Activated CD4-positive, alpha-beta memory T cell treated with anti-CD3 and anti-CD28 coated beads for 36 hours (primary cell): Measurements from ENCODE around the gene PRMT3. TPM values are rescaled to one million over a fixed set of nuclear protein-coding genes. Genes with fewer than 3 reads are reported as not detected.
"Not testable (repeated sequence)": the region's sequence is repeated elsewhere in the genome, so short reads cannot be mapped to it uniquely, and the experiment has no call there.

Experiments
- CTCF ChIA-PET: fragments of 350-600 bp; sonication (Branson Sonifier 250); formaldehyde crosslinking; loops from one replicate; lab custom pipeline; 2021; ENCODE audit warnings: antibody characterized with exemption, inconsistent platforms; lab: Charles Lee
- POLR2A ChIA-PET: fragments of 350-600 bp; sonication (Branson Sonifier 250); formaldehyde crosslinking; loops from one replicate; lab custom pipeline; 2021; ENCODE audit warnings: antibody characterized with exemption; lab: Charles Lee
- DNase-seq: peaks from one replicate; pipeline ENCODE4 v3.0.0-alpha.2; 2020
- H3K27ac Mint-ChIP-seq: one replicate; pipeline ENCODE4 v1.8.0; 2021; ENCODE audit warnings: mixed read lengths
- H3K27me3 Mint-ChIP-seq: one replicate; pipeline ENCODE4 v1.8.0; 2021; ENCODE audit warnings: mixed read lengths
- H3K36me3 Mint-ChIP-seq: one replicate; pipeline ENCODE4 v1.8.0; 2021; ENCODE audit warnings: mixed read lengths
- H3K4me1 Mint-ChIP-seq: one replicate; pipeline ENCODE4 v1.8.0; 2021; ENCODE audit warnings: low read depth, mixed read lengths
- H3K4me3 Mint-ChIP-seq: one replicate; pipeline ENCODE4 v1.8.0; 2021; ENCODE audit warnings: mild to moderate bottlenecking, mixed read lengths
- H3K9me3 Mint-ChIP-seq: one replicate; pipeline ENCODE4 v1.8.0; 2021; ENCODE audit warnings: mixed read lengths
- intact Hi-C: fragments of 100-400 bp; cut with micrococcal nuclease; formaldehyde crosslinking; loops from one replicate; pipeline ENCODE4 v1.15.1; 2023
- total RNA-seq, 2 experiments: library from RNA; stranded (reverse); gene quantifications; one replicate each; pipeline ENCODE4 v1.2.3, GENCODE V29; 2021

The PRMT3 gene
- total RNA-seq, 2 experiments from 2014 or later = 31.2 to 33.2 TPM

DNA sequence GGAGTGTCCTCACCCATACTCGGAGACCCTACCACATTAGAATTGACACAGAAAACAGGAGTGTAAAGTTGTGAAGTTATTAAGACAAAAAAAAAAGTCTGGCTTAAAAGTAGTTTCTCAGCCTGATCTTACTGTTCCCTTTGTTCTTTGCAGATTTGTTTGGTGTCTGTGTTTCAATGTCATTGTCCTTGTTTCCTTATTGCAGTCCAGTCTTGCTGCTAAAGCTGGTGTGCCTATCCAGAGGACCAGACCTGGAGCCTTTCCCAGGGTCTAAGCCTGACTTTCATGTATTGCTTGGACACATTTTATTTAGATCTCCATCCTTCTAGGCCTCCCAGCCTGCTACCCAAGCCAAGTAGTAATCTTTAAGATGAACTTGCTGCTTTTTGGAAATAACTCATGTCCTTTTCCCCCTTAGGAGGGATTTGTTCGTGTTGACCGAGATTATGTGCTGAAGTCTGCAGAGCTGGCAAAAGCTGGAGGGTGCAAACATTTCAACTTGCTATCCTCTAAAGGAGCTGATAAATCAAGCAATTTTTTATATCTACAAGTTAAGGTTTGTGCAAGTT lies 11.3 kb upstream of the PRMT3 start:
- POLR2A ChIA-PET = no interaction called here

DNA sequence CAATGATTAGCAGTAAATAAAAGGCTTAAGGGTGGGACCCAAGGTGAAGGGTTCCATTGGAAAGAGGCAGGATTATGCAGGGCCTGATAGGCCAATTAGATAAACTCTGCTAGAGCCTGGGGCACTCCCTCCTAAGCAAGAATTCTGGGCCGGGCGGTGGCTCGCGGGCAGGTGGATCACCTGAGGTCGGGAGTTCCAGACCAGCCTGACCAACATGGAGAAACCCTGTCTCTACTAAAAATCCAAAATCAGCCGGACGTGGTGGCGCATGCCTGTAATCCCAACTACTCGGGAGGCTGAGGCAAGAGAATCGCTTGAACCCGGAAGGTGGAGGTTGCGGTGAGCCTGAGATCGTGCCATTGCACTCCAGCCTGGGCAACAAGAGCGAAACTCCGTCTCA lies 1.5 kb upstream of the PRMT3 start:
- ChIA-PET CTCF (interaction anchor here (1.0 kb wide), 1 partner anchor 7 kb away, joined by 3 read pairs; no protein-coding TSS in a partner anchor), POLR2A (interaction anchor here (1.4 kb wide), 1 partner anchor 17 kb away, joined by 4 read pairs; no protein-coding TSS in a partner anchor)
- Mint-ChIP-seq H3K4me3 (peak overlapping the region; percentile 96), H3K36me3 (peaks cover 13% of the 10 kb centered on the region), H3K27ac (peak overlapping the region; percentile 74), H3K4me1 (peaks cover 17% of the 10 kb centered on the region)
- not testable (repeated sequence) for DNase-seq, H3K27me3 Mint-ChIP-seq, H3K9me3 Mint-ChIP-seq
- intact Hi-C loops = loop anchor here (2.0 kb wide), 1 partner anchor 225 kb away; no protein-coding TSS in a partner anchor

More for the DNA sequence above, 11.3 kb upstream of the PRMT3 start:
- no peak overlapping the region for H3K27ac Mint-ChIP-seq
- DNase-seq = no peak
- no peaks in the 10 kb centered on the region for H3K9me3 Mint-ChIP-seq
- CTCF ChIA-PET = no interaction called here
- no peaks in the 10 kb centered on the region for H3K27me3 Mint-ChIP-seq
- peaks cover 14% of the 10 kb centered on the region for H3K4me1 Mint-ChIP-seq
- H3K36me3 Mint-ChIP-seq = peaks cover 44% of the 10 kb centered on the region
- H3K4me3 Mint-ChIP-seq = no peak overlapping the region
- intact Hi-C loops = no loop called here

DNA sequence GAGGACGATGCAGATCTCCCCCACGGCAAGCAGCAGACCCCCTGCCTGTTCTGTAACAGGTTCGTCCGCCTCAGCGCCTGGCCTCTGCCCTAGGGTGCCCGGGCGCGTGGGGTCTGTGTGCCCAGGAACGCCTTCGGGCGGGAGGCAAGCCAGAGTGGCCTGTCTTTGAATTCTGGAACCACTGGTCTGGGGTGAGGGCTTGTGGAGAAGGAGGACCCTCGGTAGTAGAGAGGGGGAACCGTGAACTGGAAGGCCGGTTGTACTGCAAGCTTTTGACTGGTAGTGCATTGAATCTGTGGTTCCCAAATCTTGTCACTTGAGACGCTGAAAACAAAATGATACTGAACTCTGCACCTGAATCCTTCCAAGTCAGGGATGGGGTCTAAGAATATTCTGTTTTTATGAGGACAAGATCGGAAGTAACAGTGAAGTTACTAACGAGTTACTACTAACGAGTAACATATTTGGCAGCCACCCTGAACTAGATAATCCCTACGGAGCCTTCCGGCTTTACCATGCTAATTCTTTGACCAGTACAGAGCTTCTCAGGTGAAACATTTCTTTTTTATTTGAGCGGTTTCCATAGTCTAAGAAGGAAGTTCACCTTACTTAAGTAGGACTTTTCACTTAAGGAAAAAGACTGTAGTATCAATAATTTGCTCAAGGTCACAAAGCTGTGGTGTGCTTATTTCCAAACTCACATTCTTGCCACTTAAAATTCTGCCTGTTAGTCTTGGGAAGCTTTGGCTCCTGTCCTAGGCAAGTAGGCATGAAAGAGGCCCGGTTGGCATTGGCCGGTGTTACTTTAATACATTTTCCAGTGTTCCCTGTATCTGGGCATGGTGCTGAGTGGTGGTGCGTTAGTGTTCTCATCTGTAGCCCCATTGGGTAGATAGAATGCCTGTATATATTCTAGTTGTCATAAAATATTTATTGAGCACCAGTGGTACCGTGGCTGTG lies 860 bp downstream of the PRMT3 start:
- H3K9me3 Mint-ChIP-seq = no peaks in the 10 kb centered on the region
- no peak for DNase-seq
- peaks cover 20% of the 10 kb centered on the region for H3K4me1 Mint-ChIP-seq
- peak overlapping the region; percentile 96 for H3K4me3 Mint-ChIP-seq
- ChIA-PET POLR2A (interaction anchor here (1.0 to 1.3 kb wide), 2 partner anchors 9 to 24 kb away, joined by 4 read pairs; no protein-coding TSS in a partner anchor), CTCF (interaction anchor here (2.4 kb wide), 1 partner anchor 9 kb away, joined by 11 read pairs; no protein-coding TSS in a partner anchor)
- intact Hi-C loops = no loop called here
- no peaks in the 10 kb centered on the region for H3K27me3 Mint-ChIP-seq
- peaks cover 23% of the 10 kb centered on the region for H3K36me3 Mint-ChIP-seq
- H3K27ac Mint-ChIP-seq = peak overlapping the region; percentile 99

DNA sequence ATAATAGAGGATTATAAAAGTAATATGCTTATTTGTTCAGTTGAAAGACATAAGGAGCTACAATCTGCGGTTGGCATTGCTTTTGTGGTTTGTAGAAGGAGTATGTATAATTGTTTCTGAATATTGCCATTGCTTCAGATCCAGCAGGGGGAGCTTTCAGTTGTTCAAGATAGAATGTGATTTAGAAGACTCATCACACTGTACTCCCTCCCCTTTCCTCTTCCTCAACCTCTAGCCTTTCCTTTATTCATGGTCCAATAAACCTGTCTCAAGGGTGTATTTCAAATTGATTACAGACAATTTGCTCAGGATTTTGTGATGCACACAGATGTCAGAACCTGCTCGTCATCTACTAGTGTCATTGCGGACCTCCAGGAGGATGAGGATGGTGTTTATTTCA lies 9.8 kb downstream of the PRMT3 start:
- H3K36me3 Mint-ChIP-seq = peaks cover 40% of the 10 kb centered on the region
- no peaks in the 10 kb centered on the region for H3K9me3 Mint-ChIP-seq
- no peaks in the 10 kb centered on the region for H3K27me3 Mint-ChIP-seq
- no peak for DNase-seq
- no peak overlapping the region for H3K4me3 Mint-ChIP-seq
- ChIA-PET POLR2A (interaction anchor here (1.3 kb wide), 1 partner anchor 9 kb away, joined by 4 read pairs; no protein-coding TSS in a partner anchor), CTCF (interaction anchor here (0.7 to 2.3 kb wide), 12 partner anchors 8 to 212 kb away, joined by 3 to 15 read pairs (median 4); no protein-coding TSS in a partner anchor)
- intact Hi-C loops = loop anchor here (1.0 to 2.0 kb wide), 2 partner anchors 46 to 213 kb away; no protein-coding TSS in a partner anchor
- no peak overlapping the region for H3K27ac Mint-ChIP-seq
- peaks cover 19% of the 10 kb centered on the region for H3K4me1 Mint-ChIP-seq

DNA sequence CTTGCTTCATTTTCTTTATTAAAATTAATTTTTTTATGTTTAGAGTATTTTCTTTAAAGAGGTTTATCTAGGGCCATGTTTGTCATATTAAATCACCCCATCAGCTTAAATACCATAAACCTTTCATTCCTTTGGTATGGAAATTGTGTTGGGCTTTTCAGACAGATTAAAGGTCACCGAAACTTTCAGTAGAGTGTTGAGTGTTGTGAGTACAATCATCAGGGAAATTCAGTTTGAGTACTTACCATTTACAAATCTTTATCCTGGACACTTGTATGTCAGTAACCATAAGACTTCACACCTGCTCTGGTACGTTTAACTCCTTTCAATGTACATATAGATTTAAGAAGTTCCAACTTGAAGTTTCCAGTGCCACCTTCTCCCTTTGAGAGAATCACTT lies 12.0 kb downstream of the PRMT3 start:
- ChIA-PET POLR2A (no interaction called here), CTCF (no interaction called here)
- no peak for DNase-seq
- H3K27me3 Mint-ChIP-seq = no peaks in the 10 kb centered on the region
- no peaks in the 10 kb centered on the region for H3K9me3 Mint-ChIP-seq
- H3K36me3 Mint-ChIP-seq = peaks cover 38% of the 10 kb centered on the region
- intact Hi-C loops = no loop called here
- no peak overlapping the region for H3K4me3 Mint-ChIP-seq
- peaks cover 16% of the 10 kb centered on the region for H3K4me1 Mint-ChIP-seq
- no peak overlapping the region for H3K27ac Mint-ChIP-seq

DNA sequence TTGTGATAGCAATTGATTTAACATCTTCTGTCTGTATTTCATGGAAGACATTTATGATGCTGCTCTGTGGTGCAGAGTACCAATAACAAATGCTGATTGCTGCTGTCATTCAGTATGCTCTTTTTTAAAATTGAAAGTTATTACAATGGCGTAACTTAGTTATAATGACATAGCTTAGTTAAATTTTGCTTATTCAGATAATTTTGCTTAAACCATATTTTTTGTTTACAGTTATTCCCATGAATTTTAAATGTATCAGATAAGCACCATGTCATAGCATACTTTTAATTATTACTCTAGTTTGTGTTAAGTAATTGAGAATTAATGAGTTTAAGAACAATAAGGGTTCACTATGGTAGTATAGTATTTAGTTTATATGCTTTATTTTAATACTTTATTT lies 15.5 kb downstream of the PRMT3 start:
- no peak overlapping the region for H3K27ac Mint-ChIP-seq
- intact Hi-C loops = no loop called here
- no peaks in the 10 kb centered on the region for H3K27me3 Mint-ChIP-seq

DNA sequence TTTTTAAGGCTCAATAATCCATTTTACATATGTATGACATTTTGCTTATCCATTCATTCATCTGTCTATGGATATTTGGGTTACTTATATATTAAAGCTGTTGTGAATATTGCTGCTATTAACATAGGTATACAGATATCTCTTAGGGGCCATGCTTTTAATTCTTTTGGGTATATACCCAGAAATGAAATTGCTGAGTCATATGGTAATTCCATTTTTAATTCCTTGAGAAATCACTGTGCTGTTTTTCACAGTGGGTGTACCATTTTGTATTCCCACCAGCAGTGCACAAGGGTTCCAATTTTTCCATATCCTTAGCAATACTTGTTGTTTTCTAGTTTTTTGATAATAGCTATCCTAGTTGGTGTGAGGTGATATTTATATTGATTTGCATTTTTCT lies 19.0 kb downstream of the PRMT3 start:
- Mint-ChIP-seq H3K9me3 (no peaks in the 10 kb centered on the region), H3K4me1 (peaks cover 4% of the 10 kb centered on the region), H3K36me3 (peaks cover 44% of the 10 kb centered on the region), H3K27ac (no peak overlapping the region), H3K4me3 (no peak overlapping the region), H3K27me3 (no peaks in the 10 kb centered on the region)
- intact Hi-C loops = no loop called here
- ChIA-PET CTCF (no interaction called here), POLR2A (no interaction called here)
- DNase-seq = no peak

More for the DNA sequence above, 15.5 kb downstream of the PRMT3 start:
- no peaks in the 10 kb centered on the region for H3K9me3 Mint-ChIP-seq
- CTCF ChIA-PET = interaction anchor here (1.2 kb wide), 2 partner anchors 48 to 275 kb away, joined by 3 to 4 read pairs; no protein-coding TSS in a partner anchor
- POLR2A ChIA-PET = no interaction called here
- peaks cover 45% of the 10 kb centered on the region for H3K36me3 Mint-ChIP-seq
- no peak for DNase-seq
- no peak overlapping the region for H3K4me3 Mint-ChIP-seq
- peaks cover 8% of the 10 kb centered on the region for H3K4me1 Mint-ChIP-seq

DNA sequence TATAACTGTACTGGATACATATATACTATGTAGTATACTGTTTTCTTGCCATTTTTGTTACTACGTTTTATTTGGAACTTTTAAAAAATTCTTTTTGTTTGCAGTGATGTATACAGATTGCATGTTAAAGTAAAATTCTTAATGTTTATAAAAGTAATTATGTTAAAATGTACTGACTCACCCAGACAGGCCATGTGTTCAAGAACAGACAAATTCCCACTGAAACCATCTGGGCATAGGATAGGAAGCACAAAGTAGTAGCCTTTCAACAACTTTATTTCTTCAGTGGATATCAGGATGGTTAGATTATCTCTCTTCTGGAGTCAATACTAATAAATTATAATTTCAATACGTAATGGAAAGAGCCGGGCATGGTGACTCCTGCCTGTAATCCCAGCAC lies 19.8 kb downstream of the PRMT3 start:
- H3K9me3 Mint-ChIP-seq = no peaks in the 10 kb centered on the region
- H3K4me1 Mint-ChIP-seq = peaks cover 4% of the 10 kb centered on the region
- no peak overlapping the region for H3K4me3 Mint-ChIP-seq
- intact Hi-C loops = no loop called here
- peaks cover 50% of the 10 kb centered on the region for H3K36me3 Mint-ChIP-seq
- H3K27me3 Mint-ChIP-seq = no peaks in the 10 kb centered on the region
- ChIA-PET CTCF (interaction anchor here (1.0 kb wide), 1 partner anchor 10 kb away, joined by 3 read pairs; no protein-coding TSS in a partner anchor), POLR2A (no interaction called here)
- H3K27ac Mint-ChIP-seq = no peak overlapping the region
- DNase-seq = no peak

DNA sequence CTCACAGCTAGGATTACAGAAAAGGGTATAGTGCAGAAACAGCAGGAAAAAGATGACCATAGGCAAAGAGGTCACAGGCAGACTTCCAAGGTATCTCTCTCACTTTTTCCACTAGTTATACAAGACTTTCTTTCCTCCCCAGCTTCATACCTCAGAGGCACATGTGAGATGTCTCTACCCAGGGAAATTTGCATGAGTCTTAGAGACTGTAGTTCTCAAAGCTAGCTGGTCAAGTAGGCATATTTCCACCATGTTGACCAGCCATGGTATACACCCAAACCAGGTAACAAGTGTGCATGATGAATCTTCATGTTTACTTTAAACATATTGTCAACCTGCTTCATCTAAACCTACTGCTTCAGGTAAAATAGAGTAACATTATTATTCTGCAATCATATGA lies 27.9 kb downstream of the PRMT3 start:
- DNase-seq = no peak
- ChIA-PET CTCF (no interaction called here), POLR2A (no interaction called here)

DNA sequence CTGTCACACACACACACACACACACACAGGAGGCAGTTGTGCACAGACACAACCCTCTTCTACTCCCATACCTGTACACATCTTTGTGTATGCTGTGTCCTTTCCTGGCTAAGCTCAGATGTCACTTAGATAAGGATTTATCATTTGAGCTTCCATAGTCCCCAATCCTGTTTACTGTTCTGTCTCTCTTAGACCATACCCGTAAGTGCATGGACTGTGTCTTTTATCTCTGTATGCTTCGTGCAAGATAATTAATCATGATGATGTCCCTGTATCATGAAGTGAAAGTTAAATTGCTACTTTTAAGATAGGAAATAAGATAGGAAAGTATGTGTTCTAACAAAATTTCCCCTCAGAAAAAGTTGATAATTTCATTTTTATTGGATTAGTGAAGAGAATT lies 30.3 kb downstream of the PRMT3 start:
- DNase-seq = no peak
- Mint-ChIP-seq H3K27ac (no peak overlapping the region), H3K36me3 (peaks cover 54% of the 10 kb centered on the region), H3K27me3 (no peaks in the 10 kb centered on the region), H3K4me3 (no peak overlapping the region), H3K9me3 (no peaks in the 10 kb centered on the region), H3K4me1 (peaks cover 27% of the 10 kb centered on the region)
- POLR2A ChIA-PET = no interaction called here
- CTCF ChIA-PET = no interaction called here
- intact Hi-C loops = no loop called here

More for the DNA sequence above, 27.9 kb downstream of the PRMT3 start:
- Mint-ChIP-seq H3K27ac (no peak overlapping the region), H3K4me1 (peaks cover 18% of the 10 kb centered on the region), H3K36me3 (peaks cover 52% of the 10 kb centered on the region), H3K4me3 (no peak overlapping the region), H3K9me3 (no peaks in the 10 kb centered on the region), H3K27me3 (no peaks in the 10 kb centered on the region)
- intact Hi-C loops = no loop called here

DNA sequence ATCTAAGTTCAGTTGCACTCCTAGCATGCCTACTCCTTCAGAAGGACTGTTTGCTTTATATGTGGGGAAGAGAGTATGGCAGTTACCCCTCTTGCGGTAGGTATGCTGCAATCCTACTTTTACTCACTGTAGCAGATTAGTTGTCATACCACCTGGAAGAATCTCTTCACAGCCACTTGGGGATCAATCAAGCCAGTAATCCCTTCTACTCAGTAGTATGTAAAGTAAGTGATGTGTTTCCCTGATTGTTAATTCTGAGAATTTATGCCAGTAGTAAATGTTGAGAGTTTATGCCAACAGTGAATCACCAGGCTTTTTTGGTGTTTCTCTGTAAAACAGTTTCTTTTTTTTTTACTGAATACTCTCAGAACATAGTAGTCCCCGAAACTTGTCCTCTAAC lies 34.4 kb downstream of the PRMT3 start:
- ChIA-PET POLR2A (no interaction called here), CTCF (no interaction called here)
- peaks cover 20% of the 10 kb centered on the region for H3K4me1 Mint-ChIP-seq
- peak overlapping the region; percentile 68 for H3K27ac Mint-ChIP-seq
- intact Hi-C loops = no loop called here
- no peaks in the 10 kb centered on the region for H3K9me3 Mint-ChIP-seq
- no peak for DNase-seq
- no peak overlapping the region for H3K4me3 Mint-ChIP-seq
- H3K27me3 Mint-ChIP-seq = no peaks in the 10 kb centered on the region
- H3K36me3 Mint-ChIP-seq = peaks cover 36% of the 10 kb centered on the region

DNA sequence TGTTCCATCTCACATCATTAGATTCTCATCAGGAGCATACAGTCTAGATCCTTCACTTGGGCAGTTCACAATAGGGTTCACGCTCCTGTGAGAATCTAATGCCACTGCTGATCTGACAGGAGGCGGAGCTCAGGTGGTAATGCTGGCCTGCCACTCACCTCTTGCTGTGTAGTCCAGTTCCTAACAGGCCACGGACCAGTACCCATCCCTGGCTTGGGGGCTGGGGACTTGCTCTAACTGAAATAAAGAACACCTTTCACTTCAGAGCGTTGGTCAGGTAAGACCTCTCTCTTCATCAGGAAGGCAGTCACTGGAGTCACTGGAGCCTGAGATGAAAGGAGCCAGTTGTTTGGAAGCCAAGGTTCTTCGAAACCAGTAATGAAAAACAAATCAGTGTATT lies 41.7 kb downstream of the PRMT3 start:
- ChIA-PET CTCF (no interaction called here), POLR2A (no interaction called here)
- Mint-ChIP-seq H3K27ac (no peak overlapping the region), H3K36me3 (peaks cover 16% of the 10 kb centered on the region), H3K4me1 (no peaks in the 10 kb centered on the region), H3K27me3 (no peaks in the 10 kb centered on the region), H3K9me3 (no peaks in the 10 kb centered on the region), H3K4me3 (no peak overlapping the region)
- intact Hi-C loops = no loop called here
- no peak for DNase-seq
